HUES64 (cell line): Measurements from ENCODE around the gene GALNTL6.

Experiments used
- H3K27ac ChIP-seq: 2 replicates; pipeline ENCODE4 v1.7.0; 2013; ENCODE audit warnings: low read depth, low read length, inconsistent platforms
- H3K27me3 ChIP-seq: 2 replicates; pipeline ENCODE4 v1.6.1; 2013; ENCODE audit warnings: mild to moderate bottlenecking, low read length; ENCODE audit not compliant: insufficient read depth
- H3K36me3 ChIP-seq: 2 replicates; pipeline ENCODE4 v1.6.1; 2013; ENCODE audit warnings: mild to moderate bottlenecking, low read length; ENCODE audit not compliant: insufficient read depth
- H3K4me1 ChIP-seq: 2 replicates; pipeline ENCODE4 v1.6.1; 2013; ENCODE audit warnings: mild to moderate bottlenecking, low read length, moderate library complexity; ENCODE audit not compliant: insufficient read depth
- H3K4me3 ChIP-seq: 2 replicates; pipeline ENCODE4 v1.5.1; 2013; ENCODE audit warnings: mild to moderate bottlenecking, low read length, moderate library complexity
- H3K9ac ChIP-seq: 2 replicates; pipeline ENCODE4 v1.6.1; 2013; ENCODE audit warnings: mild to moderate bottlenecking, low read depth, low read length
- H3K9me3 ChIP-seq: 2 replicates; pipeline ENCODE4 v1.6.1; 2013; ENCODE audit warnings: low read depth, low read length; ENCODE audit not compliant: insufficient read depth
- WGBS: fragments of 150-250, 120-280 bp; methylation state at CpG from one replicate; pipeline ENCODE4 v1.1.7; 2013; ENCODE audit warnings: missing lambda C conversion rate; 5-methylcytosine and 5-hydroxymethylcytosine counted together

The GALNTL6 gene

GRCh38 chr4:173073939-173074500, 1260.8 kb downstream of the GALNTL6 start:
- H3K4me1 ChIP-seq = peaks cover 34% of the 10 kb centered on the region
- peak overlapping the region; percentile 93 for H3K27ac ChIP-seq
- H3K4me3 ChIP-seq = no peak overlapping the region
- peaks cover 12% of the 10 kb centered on the region for H3K9me3 ChIP-seq
- no peaks in the 10 kb centered on the region for H3K27me3 ChIP-seq
- H3K36me3 ChIP-seq = no peaks in the 10 kb centered on the region
- 10% methylated on average over 1 of the region's 1 CpG for WGBS
- H3K9ac ChIP-seq = peak overlapping the region; percentile 30

DNA sequence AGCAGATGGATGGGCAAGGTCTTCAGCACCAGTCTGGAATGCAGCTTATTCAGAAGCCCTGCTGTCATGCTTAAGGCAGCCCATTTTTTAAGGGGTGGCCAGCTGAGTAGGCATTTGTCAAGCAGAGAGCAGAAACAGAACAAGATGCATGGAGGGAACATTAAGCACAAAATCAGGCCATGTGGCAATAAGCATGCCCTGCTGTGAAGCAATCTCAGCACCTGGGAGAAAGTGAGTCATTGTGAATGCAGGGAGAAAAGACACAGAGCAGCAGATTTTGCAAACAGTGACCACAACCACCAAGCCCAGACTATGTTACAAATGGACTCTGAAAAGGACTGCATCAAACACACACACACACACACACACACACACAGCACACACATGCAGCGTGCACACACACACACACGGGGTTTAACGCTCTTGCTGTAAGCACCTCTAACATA, 1261.3 kb downstream of the GALNTL6 start:
- H3K36me3 ChIP-seq = no peaks in the 10 kb centered on the region

GRCh38 chr4:173076903-173077634, 1263.9 kb downstream of the GALNTL6 start:
- H3K27ac ChIP-seq = no peak overlapping the region
- H3K4me3 ChIP-seq = no peak overlapping the region
- peaks cover 31% of the 10 kb centered on the region for H3K4me1 ChIP-seq
- H3K9ac ChIP-seq = no peak overlapping the region
- H3K36me3 ChIP-seq = no peaks in the 10 kb centered on the region
- H3K27me3 ChIP-seq = no peaks in the 10 kb centered on the region
- WGBS = 96% methylated on average over 3 of the region's 3 CpGs
- no peaks in the 10 kb centered on the region for H3K9me3 ChIP-seq

More for the DNA sequence above, 1261.3 kb downstream of the GALNTL6 start:
- Histone ChIP-seq H3K27me3 (no peaks in the 10 kb centered on the region), H3K9me3 (peaks cover 7% of the 10 kb centered on the region), H3K9ac (peak overlapping the region; percentile 34), H3K4me3 (no peak overlapping the region), H3K4me1 (peaks cover 34% of the 10 kb centered on the region), H3K27ac (peak overlapping the region; percentile 93)
- 16% methylated on average over 2 of the region's 3 CpGs for WGBS

DNA sequence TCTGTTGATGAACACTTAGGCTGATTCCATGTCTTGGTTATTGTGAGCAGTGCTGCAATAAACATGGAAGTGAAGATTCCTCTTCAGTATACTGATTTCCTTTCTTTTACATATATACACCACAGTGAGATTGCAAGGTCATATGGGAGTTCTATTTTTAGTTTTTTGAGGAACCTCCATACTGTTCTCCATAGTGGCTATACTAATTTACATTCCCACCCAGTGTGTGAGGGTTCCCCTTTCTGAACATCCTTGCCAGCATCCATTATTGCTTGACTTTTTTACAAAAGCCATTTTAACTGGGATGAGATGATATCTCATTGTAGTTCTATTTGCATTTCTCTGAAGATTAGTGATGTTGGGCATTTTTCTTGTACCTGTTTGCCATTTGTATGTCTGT, 1274.9 kb downstream of the GALNTL6 start:
- H3K4me1 ChIP-seq = peaks cover 25% of the 10 kb centered on the region
- no peaks in the 10 kb centered on the region for H3K27me3 ChIP-seq
- no peaks in the 10 kb centered on the region for H3K9me3 ChIP-seq
- H3K27ac ChIP-seq = no peak overlapping the region
- no peaks in the 10 kb centered on the region for H3K36me3 ChIP-seq
- no peak overlapping the region for H3K4me3 ChIP-seq
- H3K9ac ChIP-seq = no peak overlapping the region
